ENCODE results near the gene CACNA2D4. TPM values are rescaled to one million over a fixed set of nuclear protein-coding genes. Genes with fewer than 3 reads are reported as not detected.

Gene CACNA2D4
- total RNA-seq, 1 donor from 2014 or later: 1.2 TPM

- TF ChIP-seq, protein P1, sequence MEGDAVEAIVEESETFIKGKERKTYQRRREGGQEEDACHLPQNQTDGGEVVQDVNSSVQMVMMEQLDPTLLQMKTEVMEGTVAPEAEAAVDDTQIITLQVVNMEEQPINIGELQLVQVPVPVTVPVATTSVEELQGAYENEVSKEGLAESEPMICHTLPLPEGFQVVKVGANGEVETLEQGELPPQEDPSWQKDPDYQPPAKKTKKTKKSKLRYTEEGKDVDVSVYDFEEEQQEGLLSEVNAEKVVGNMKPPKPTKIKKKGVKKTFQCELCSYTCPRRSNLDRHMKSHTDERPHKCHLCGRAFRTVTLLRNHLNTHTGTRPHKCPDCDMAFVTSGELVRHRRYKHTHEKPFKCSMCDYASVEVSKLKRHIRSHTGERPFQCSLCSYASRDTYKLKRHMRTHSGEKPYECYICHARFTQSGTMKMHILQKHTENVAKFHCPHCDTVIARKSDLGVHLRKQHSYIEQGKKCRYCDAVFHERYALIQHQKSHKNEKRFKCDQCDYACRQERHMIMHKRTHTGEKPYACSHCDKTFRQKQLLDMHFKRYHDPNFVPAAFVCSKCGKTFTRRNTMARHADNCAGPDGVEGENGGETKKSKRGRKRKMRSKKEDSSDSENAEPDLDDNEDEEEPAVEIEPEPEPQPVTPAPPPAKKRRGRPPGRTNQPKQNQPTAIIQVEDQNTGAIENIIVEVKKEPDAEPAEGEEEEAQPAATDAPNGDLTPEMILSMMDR (IDR thresholded peaks at IDR 0.05; ENCODE audit: borderline replicate concordance): no peak
- no peak overlapping the region for H3K27ac ChIP-seq (replicated peaks)
- H3K4me3 ChIP-seq: no peak overlapping the region
- H3K9me3 ChIP-seq (replicated peaks): no peaks in the 10 kb centered on the region
- no peaks in the 10 kb centered on the region for H3K36me3 ChIP-seq
- intact Hi-C loops (cut with micrococcal nuclease): no loop called here
- no peak for DNase-seq
- no peaks in the 10 kb centered on the region for H3K4me1 ChIP-seq
- peaks cover 35% of the 10 kb centered on the region for H3K27me3 ChIP-seq (ENCODE audit: low read depth)
Observed at GRCh38 chr12:1884651-1885050, 33.8 kb downstream of the CACNA2D4 start.

DNA sequence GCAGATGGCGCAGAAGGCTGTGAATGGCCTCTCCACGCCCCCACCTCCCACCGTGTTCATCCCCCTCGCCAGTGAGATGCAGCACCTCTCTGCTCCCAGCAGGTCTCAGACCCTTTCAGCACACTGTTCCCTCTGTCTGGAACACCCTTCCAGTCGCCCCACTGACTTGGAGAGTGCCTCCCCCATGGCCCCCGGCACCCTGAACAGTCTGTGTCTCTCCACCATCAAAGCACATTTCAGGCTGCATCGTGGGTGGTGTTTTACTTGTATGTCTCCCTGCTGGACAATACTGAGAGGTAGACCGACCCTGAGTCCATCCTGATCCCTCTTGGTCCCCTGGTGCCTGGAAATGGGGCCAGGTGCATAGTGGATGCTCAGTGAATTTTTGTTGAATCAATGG, 34.9 kb downstream of the CACNA2D4 start:
- peaks cover 35% of the 10 kb centered on the region for H3K27me3 ChIP-seq (ENCODE audit: low read depth)
- no peaks in the 10 kb centered on the region for H3K4me1 ChIP-seq
- intact Hi-C loops (cut with micrococcal nuclease): no loop called here
- no peak for DNase-seq
- H3K4me3 ChIP-seq: no peak overlapping the region
- no peaks in the 10 kb centered on the region for H3K36me3 ChIP-seq
- H3K9me3 ChIP-seq (replicated peaks): no peaks in the 10 kb centered on the region
- TF ChIP-seq, protein P1 (IDR thresholded peaks at IDR 0.05; ENCODE audit: borderline replicate concordance): no peak
- H3K27ac ChIP-seq (replicated peaks): no peak overlapping the region

DNA sequence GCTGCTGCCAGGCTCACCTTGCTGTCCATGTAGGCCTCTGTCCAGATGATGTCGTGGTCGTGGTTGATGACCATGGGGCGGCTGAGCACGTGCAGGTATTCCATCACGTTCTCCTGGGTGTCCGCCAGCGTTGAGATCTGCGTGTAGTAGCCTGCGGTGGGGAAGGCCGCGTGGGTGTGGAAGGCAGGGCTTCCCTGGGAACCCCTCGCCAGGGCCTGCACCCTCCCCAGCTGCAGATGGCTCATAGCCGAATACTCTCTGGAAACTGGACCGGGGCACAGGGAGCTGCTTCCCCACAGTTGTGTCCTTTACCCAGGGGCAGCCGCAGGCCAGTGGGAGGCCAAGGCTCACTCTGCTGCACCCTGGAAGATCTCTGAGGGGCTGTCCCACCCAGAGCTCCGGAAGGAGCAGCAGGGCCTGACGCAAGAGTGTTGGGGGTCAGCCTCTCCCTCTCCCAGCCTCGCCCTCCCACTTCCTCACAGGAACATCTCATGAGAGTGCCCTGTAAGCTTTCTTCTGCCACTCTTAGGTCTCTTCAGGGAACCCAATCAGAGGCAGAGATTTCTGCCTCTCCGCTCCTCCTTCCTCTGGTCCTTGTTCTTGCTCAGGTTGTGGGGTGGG, 35.5 kb downstream of the CACNA2D4 start:
- TF ChIP-seq, protein P1 (IDR thresholded peaks at IDR 0.05; ENCODE audit: borderline replicate concordance): no peak
- H3K4me1 ChIP-seq: no peaks in the 10 kb centered on the region
- intact Hi-C loops (cut with micrococcal nuclease): no loop called here
- no peak overlapping the region for H3K4me3 ChIP-seq
- DNase-seq: no peak
- no peaks in the 10 kb centered on the region for H3K36me3 ChIP-seq
- H3K27ac ChIP-seq (replicated peaks): no peak overlapping the region
- no peaks in the 10 kb centered on the region for H3K9me3 ChIP-seq (replicated peaks)
- H3K27me3 ChIP-seq (ENCODE audit: low read depth): peaks cover 35% of the 10 kb centered on the region

DNA sequence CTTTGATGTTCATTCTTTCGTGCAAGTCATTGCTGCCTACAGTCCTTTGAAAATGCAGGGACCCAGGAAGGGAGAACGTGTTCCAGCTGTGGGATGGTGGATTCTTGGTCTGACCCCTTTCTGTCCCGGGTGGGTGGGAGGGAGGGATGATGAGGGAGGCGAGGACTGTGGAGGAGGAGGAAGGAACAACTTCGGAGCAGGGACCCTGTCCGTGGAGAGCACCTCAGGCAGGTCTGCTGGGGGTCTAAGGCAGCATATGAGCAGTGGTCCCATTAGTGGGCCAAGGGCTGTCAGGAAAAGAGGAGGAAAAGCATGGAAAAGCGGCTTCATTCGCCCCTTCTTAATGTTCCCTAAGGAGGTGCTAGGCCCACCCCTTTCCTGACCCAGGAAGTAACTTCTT, 36.0 kb downstream of the CACNA2D4 start:
- TF ChIP-seq, protein P1 (IDR thresholded peaks at IDR 0.05; ENCODE audit: borderline replicate concordance): no peak
- DNase-seq: no peak
- Histone ChIP-seq H3K27me3 (ENCODE audit: low read depth) (peaks cover 40% of the 10 kb centered on the region), H3K36me3 (no peaks in the 10 kb centered on the region), H3K4me3 (no peak overlapping the region), H3K27ac (replicated peaks) (no peak overlapping the region), H3K4me1 (no peaks in the 10 kb centered on the region), H3K9me3 (replicated peaks) (no peaks in the 10 kb centered on the region)
- intact Hi-C loops (cut with micrococcal nuclease): no loop called here

- intact Hi-C loops (cut with micrococcal nuclease): no loop called here
- no peak for DNase-seq
- no peaks in the 10 kb centered on the region for H3K4me1 ChIP-seq
- TF ChIP-seq, protein P1 (IDR thresholded peaks at IDR 0.05; ENCODE audit: borderline replicate concordance): no peak
- H3K4me3 ChIP-seq: no peak overlapping the region
- no peaks in the 10 kb centered on the region for H3K36me3 ChIP-seq
- peaks cover 45% of the 10 kb centered on the region for H3K27me3 ChIP-seq (ENCODE audit: low read depth)
- H3K27ac ChIP-seq (replicated peaks): no peak overlapping the region
- H3K9me3 ChIP-seq (replicated peaks): no peaks in the 10 kb centered on the region
Observed at GRCh38 chr12:1881936-1882335, 36.5 kb downstream of the CACNA2D4 start.
